ENCODE data around the gene ZNF865. TPM values are rescaled to one million over a fixed set of nuclear protein-coding genes. Genes with fewer than 3 reads are reported as not detected.

Gene ZNF865
- total and polyA plus RNA-seq, 2 donors (not counting 1 experiment from before 2014, with no cell fraction given) = 11.3 to 22.7 TPM

GRCh38 chr19:55602104-55603001 lies 3.1 kb upstream of the ZNF865 start:
- peak overlapping the region; percentile 78 for H3K4me3 Mint-ChIP-seq
- no peak for TF ChIP-seq EZH2 (IDR thresholded peaks at IDR 0.05; ENCODE audit: borderline replicate concordance, insufficient read depth, low read depth, low read length, poor library complexity, severe bottlenecking)
- TF ChIP-seq CTCF (IDR thresholded peaks at IDR 0.05) = no peak
- Histone ChIP-seq H3K79me2 (ENCODE audit: control insufficient read depth, insufficient read depth, low read length) (peaks cover 16% of the 10 kb centered on the region), H3K4me3 (ENCODE audit: control extremely low read depth in 1 of 5, extremely low read depth in 1 of 5, insufficient read depth in 1 of 5, low read depth in 2 of 5, low read length in 4 of 5) (no peak overlapping the region), H3K36me3 (replicated peaks in 1 of 2; ENCODE audit: control extremely low read depth in 1 of 2, control insufficient read depth in 1 of 2, extremely low read depth in 1 of 2, insufficient read depth in 2 of 2, low read length in 1 of 2) (no peaks in the 10 kb centered on the region), H4K20me1 (ENCODE audit: control insufficient read depth, insufficient read depth, low read length, poor library complexity, severe bottlenecking) (no peaks in the 10 kb centered on the region), H2AFZ (ENCODE audit: insufficient read depth, low read depth, low read length, poor library complexity, severe bottlenecking) (no peak overlapping the region), H3K27me3 (replicated peaks in 1 of 4; ENCODE audit: control extremely low read depth in 1 of 4, control insufficient read depth in 3 of 4, insufficient read depth in 4 of 4, low read length in 3 of 4) (no peaks in the 10 kb centered on the region), H3K4me2 (replicated peaks; ENCODE audit: low read depth, low read length, poor library complexity, severe bottlenecking) (no peak overlapping the region), H3K9ac (ENCODE audit: low read length) (no peak overlapping the region), H3K27ac (ENCODE audit: low read length in 2 of 2) (no peak overlapping the region), H3K4me1 (ENCODE audit: control insufficient read depth in 2 of 2, insufficient read depth in 2 of 2, low read length in 2 of 2) (peaks cover 17 to 42% of the 10 kb centered on the region in 2 donors), H3K9me3 (ENCODE audit: control extremely low read depth in 1 of 3, control insufficient read depth in 2 of 3, insufficient read depth in 1 of 3, low read length in 2 of 3) (peaks cover 0 to 8% (median 0%) of the 10 kb centered on the region in 3 donors)
- intact Hi-C loops (cut with micrococcal nuclease) = loop anchor here (10.0 kb wide), 2 partner anchors 318 to 348 kb away; partner anchors contain the start of genes BRSK1, HSPBP1 and PPP6R1
- CTCF ChIA-PET = interaction anchor here (0.9 to 1.7 kb wide), 2 partner anchors 98 to 461 kb away, joined by 3 to 6 read pairs; no protein-coding TSS in a partner anchor
- H3K9me3 Mint-ChIP-seq (ENCODE audit: insufficient read depth) = no peaks in the 10 kb centered on the region
- POLR2A ChIA-PET = no interaction called here
- no peaks in the 10 kb centered on the region for H3K27me3 Mint-ChIP-seq
- DNase-seq = no peak
- 98% methylated on average over 54 of the region's 60 CpGs for WGBS (ENCODE audit: insufficient coverage)
- H3K27ac Mint-ChIP-seq = no peak overlapping the region
- peaks cover 43% of the 10 kb centered on the region for H3K4me1 Mint-ChIP-seq
- ATAC-seq (ENCODE audit: low read depth) = no peak

- Histone ChIP-seq H4K20me1 (ENCODE audit: control insufficient read depth, insufficient read depth, low read length, poor library complexity, severe bottlenecking) (no peaks in the 10 kb centered on the region), H3K4me2 (replicated peaks; ENCODE audit: low read depth, low read length, poor library complexity, severe bottlenecking) (no peak overlapping the region), H3K79me2 (ENCODE audit: control insufficient read depth, insufficient read depth, low read length) (peaks cover 22% of the 10 kb centered on the region), H3K36me3 (replicated peaks in 1 of 2; ENCODE audit: control extremely low read depth in 1 of 2, control insufficient read depth in 1 of 2, extremely low read depth in 1 of 2, insufficient read depth in 2 of 2, low read length in 1 of 2) (peaks cover 0 to 3% of the 10 kb centered on the region in 2 experiments), H3K4me1 (ENCODE audit: control insufficient read depth in 2 of 2, insufficient read depth in 2 of 2, low read length in 2 of 2) (peaks cover 17 to 42% of the 10 kb centered on the region in 2 donors), H3K27ac (ENCODE audit: low read length in 2 of 2) (no peak overlapping the region), H3K4me3 (ENCODE audit: control extremely low read depth in 1 of 5, extremely low read depth in 1 of 5, insufficient read depth in 1 of 5, low read depth in 2 of 5, low read length in 4 of 5) (no peak overlapping the region), H3K9me3 (ENCODE audit: control extremely low read depth in 1 of 3, control insufficient read depth in 2 of 3, insufficient read depth in 1 of 3, low read length in 2 of 3) (peaks cover 0 to 8% (median 0%) of the 10 kb centered on the region in 3 donors), H3K9ac (ENCODE audit: low read length) (no peak overlapping the region), H3K27me3 (replicated peaks in 1 of 4; ENCODE audit: control extremely low read depth in 1 of 4, control insufficient read depth in 3 of 4, insufficient read depth in 4 of 4, low read length in 3 of 4) (no peaks in the 10 kb centered on the region), H2AFZ (ENCODE audit: insufficient read depth, low read depth, low read length, poor library complexity, severe bottlenecking) (no peak overlapping the region)
- intact Hi-C loops (cut with micrococcal nuclease) = loop anchor here (10.0 kb wide), 2 partner anchors 318 to 348 kb away; partner anchors contain the start of genes BRSK1, HSPBP1 and PPP6R1
- ATAC-seq (ENCODE audit: low read depth) (no peak), DNase-seq (no peak)
- H3K9me3 Mint-ChIP-seq (ENCODE audit: insufficient read depth) = no peaks in the 10 kb centered on the region
- 98% methylated on average over 19 of the region's 21 CpGs for WGBS (ENCODE audit: insufficient coverage)
- no peak overlapping the region for H3K27ac Mint-ChIP-seq
- peak overlapping the region; percentile 47 for H3K4me3 Mint-ChIP-seq
- TF ChIP-seq CTCF (IDR thresholded peaks at IDR 0.05) (no peak), EZH2 (IDR thresholded peaks at IDR 0.05; ENCODE audit: borderline replicate concordance, insufficient read depth, low read depth, low read length, poor library complexity, severe bottlenecking) (no peak)
- POLR2A ChIA-PET = no interaction called here
- no peaks in the 10 kb centered on the region for H3K27me3 Mint-ChIP-seq
- CTCF ChIA-PET = interaction anchor here (1.6 kb wide), 1 partner anchor 86 kb away, joined by 5 read pairs; no protein-coding TSS in a partner anchor
- peaks cover 50% of the 10 kb centered on the region for H3K4me1 Mint-ChIP-seq
These were observed 2.3 kb upstream of the ZNF865 start for GRCh38 chr19:55603115-55603514.
